CD4-positive, alpha-beta T cell (primary cell): ENCODE results near the gene PNPO. TPM values are rescaled to one million over a fixed set of nuclear protein-coding genes. Genes with fewer than 3 reads are reported as not detected.

Experiments
- ATAC-seq: fragments of 200-7000 bp; cut with Tn5 transposase; one replicate; pipeline ENCODE4 v1.10.0; 2022; ENCODE audit warnings: mild to moderate bottlenecking; ENCODE audit not compliant: poor library complexity
- CTCF ChIA-PET: fragments of 350-600 bp; sonication (Branson Sonifier 250); formaldehyde crosslinking; loops from one replicate; lab custom pipeline; 2021; ENCODE audit warnings: antibody characterized with exemption, inconsistent platforms; lab: Charles Lee
- POLR2A ChIA-PET: fragments of 350-600 bp; sonication (Branson Sonifier 250); formaldehyde crosslinking; loops from one replicate; lab custom pipeline; 2021; ENCODE audit warnings: antibody characterized with exemption, inconsistent platforms; lab: Charles Lee
- DNase-seq, 14 experiments: peaks; one replicate each; pipeline ENCODE4 v3.0.0-alpha.2; 2013 to 2020; ENCODE audit warnings: mixed read lengths in 2 of 14
- H3K27ac ChIP-seq, 2 donors: one replicate each; pipeline versions ENCODE4 v1.5.1 to v1.7.0; 2013; ENCODE audit warnings: low read length in 2 of 2, low read depth in 1 of 2, mild to moderate bottlenecking in 1 of 2
- H3K27me3 ChIP-seq, 2 experiments: 1 replicate in 1 of 2; 2 replicates in 1 of 2; pipeline versions ENCODE4 v1.6.1 to v1.7.0; 2013; ENCODE audit warnings: low read length in 2 of 2, control low read depth in 1 of 2, mild to moderate bottlenecking in 1 of 2, moderate library complexity in 1 of 2; ENCODE audit not compliant: insufficient read depth in 2 of 2, control insufficient read depth in 1 of 2
- H3K36me3 ChIP-seq: one replicate; pipeline ENCODE4 v1.6.1; 2013; ENCODE audit warnings: low read length, control low read depth; ENCODE audit not compliant: insufficient read depth
- H3K4me1 ChIP-seq: one replicate; pipeline ENCODE4 v1.6.1; 2013; ENCODE audit warnings: low read length, control low read depth; ENCODE audit not compliant: insufficient read depth
- H3K4me3 ChIP-seq: one replicate; pipeline ENCODE4 v1.5.1; 2013; ENCODE audit warnings: mild to moderate bottlenecking, low read length, moderate library complexity
- H3K9me3 ChIP-seq, 2 experiments: 1 replicate in 1 of 2; 2 replicates in 1 of 2; pipeline versions ENCODE4 v1.6.1 to v1.7.0; 2013; ENCODE audit warnings: low read length in 2 of 2, mild to moderate bottlenecking in 2 of 2, control low read depth in 1 of 2, moderate library complexity in 1 of 2; ENCODE audit not compliant: control insufficient read depth in 1 of 2, insufficient read depth in 1 of 2
- H3K27ac Mint-ChIP-seq: one replicate; pipeline ENCODE4 v1.8.0; 2020; ENCODE audit warnings: mixed read lengths
- H3K27me3 Mint-ChIP-seq: one replicate; pipeline ENCODE4 v1.8.0; 2021; ENCODE audit warnings: mixed read lengths
- H3K36me3 Mint-ChIP-seq: one replicate; pipeline ENCODE4 v1.8.0; 2021; ENCODE audit warnings: low read depth, mixed read lengths
- H3K4me1 Mint-ChIP-seq: one replicate; pipeline ENCODE4 v1.8.0; 2021; ENCODE audit warnings: low read depth, mixed read lengths
- H3K4me3 Mint-ChIP-seq: one replicate; pipeline ENCODE4 v1.8.0; 2020; ENCODE audit warnings: mild to moderate bottlenecking, mixed read lengths
- H3K9me3 Mint-ChIP-seq: one replicate; pipeline ENCODE4 v1.8.0; 2020; ENCODE audit warnings: mixed read lengths
- CTCF ChIP-seq: fragments of 200-600 bp; IDR thresholded peaks from one replicate; pipeline ENCODE4 v1.8.0; 2022; ENCODE audit warnings: antibody characterized with exemption, mild to moderate bottlenecking
- intact Hi-C, 2 experiments: fragments of 100-400 bp; cut with DNase I in 1 of 2; cut with micrococcal nuclease in 1 of 2; formaldehyde crosslinking; loops; one replicate each; pipeline versions ENCODE4 v1.15.1 to v1.9.0; 2023 to 2025; cut with DNase I, micrococcal nuclease
- total RNA-seq, 174 experiments: library from RNA in 2 of 174; stranded (reverse) in 2 of 174; gene quantifications; one replicate each; pipeline ENCODE4 v1.2.3 and lab custom pipeline; 2021 to 2026

Gene PNPO
- total RNA-seq, 2 experiments from 2014 or later: 2.2 to 2.4 TPM

GRCh38 chr17:47993964-47994363 is 52.6 kb downstream of the PNPO start:
- Histone ChIP-seq H3K4me1 (no peaks in the 10 kb centered on the region), H3K36me3 (no peaks in the 10 kb centered on the region), H3K27me3 (no peaks in the 10 kb centered on the region), H3K4me3 (no peak overlapping the region), H3K27ac (no peak overlapping the region), H3K9me3 (no peaks in the 10 kb centered on the region)
- TF ChIP-seq CTCF: no peak
- Mint-ChIP-seq H3K9me3 (no peaks in the 10 kb centered on the region), H3K36me3 (no peaks in the 10 kb centered on the region), H3K4me1 (no peaks in the 10 kb centered on the region), H3K27me3 (peaks cover 6% of the 10 kb centered on the region), H3K27ac (no peak overlapping the region), H3K4me3 (no peak overlapping the region)
- DNase-seq: no peak
- intact Hi-C loops: no loop called here
- ChIA-PET POLR2A (no interaction called here), CTCF (no interaction called here)
- ATAC-seq: no peak

GRCh38 chr17:47994724-47995123 is 53.4 kb downstream of the PNPO start:
- no peak overlapping the region for H3K27ac ChIP-seq
- no peaks in the 10 kb centered on the region for H3K4me1 ChIP-seq
- ChIA-PET CTCF (no interaction called here), POLR2A (no interaction called here)
- no peaks in the 10 kb centered on the region for H3K27me3 ChIP-seq
- H3K36me3 ChIP-seq: no peaks in the 10 kb centered on the region
- intact Hi-C loops: no loop called here
- Mint-ChIP-seq H3K9me3 (no peaks in the 10 kb centered on the region), H3K27ac (no peak overlapping the region), H3K4me1 (no peaks in the 10 kb centered on the region), H3K4me3 (no peak overlapping the region), H3K27me3 (peaks cover 7% of the 10 kb centered on the region), H3K36me3 (no peaks in the 10 kb centered on the region)
- no peak for ATAC-seq
- H3K4me3 ChIP-seq: no peak overlapping the region
- TF ChIP-seq CTCF: no peak
- DNase-seq: no peak
- H3K9me3 ChIP-seq: no peaks in the 10 kb centered on the region

GRCh38 chr17:47995241-47995935 is 54.0 kb downstream of the PNPO start:
- H3K4me3 ChIP-seq: no peak overlapping the region
- POLR2A ChIA-PET: no interaction called here
- Mint-ChIP-seq H3K4me3 (no peak overlapping the region), H3K27ac (no peak overlapping the region), H3K4me1 (no peaks in the 10 kb centered on the region), H3K27me3 (peaks cover 12% of the 10 kb centered on the region), H3K36me3 (no peaks in the 10 kb centered on the region), H3K9me3 (no peaks in the 10 kb centered on the region)
- intact Hi-C loops: no loop called here
- H3K36me3 ChIP-seq: no peaks in the 10 kb centered on the region
- ATAC-seq (no peak), DNase-seq (no peak)
- CTCF ChIA-PET: no interaction called here
- H3K9me3 ChIP-seq: no peaks in the 10 kb centered on the region
- TF ChIP-seq CTCF: no peak
- H3K27ac ChIP-seq: no peak overlapping the region
- H3K4me1 ChIP-seq: no peaks in the 10 kb centered on the region
- no peaks in the 10 kb centered on the region for H3K27me3 ChIP-seq
